LNCaP clone FGC (cell line): ENCODE data around the gene CDC14B.
"Not testable (repeated sequence)": the region's sequence is repeated elsewhere in the genome, so short reads cannot be mapped to it uniquely, and the experiment has no call there.

Experiments
- DNase-seq: peaks from one replicate; pipeline ENCODE4 v3.0.0-alpha.2; 2011; ENCODE audit warnings: low read depth
- H3K4me3 ChIP-seq: 2 replicates; pipeline ENCODE4 v1.5.1; 2011; ENCODE audit warnings: mild to moderate bottlenecking, low read depth, low read length, control low read depth
- CTCF ChIP-seq: IDR thresholded peaks from 2 replicates; pipeline ENCODE4 v1.5.1; 2012; ENCODE audit warnings: mild to moderate bottlenecking; ENCODE audit not compliant: control insufficient read depth, insufficient read depth; ENCODE audit errors: extremely low read depth

Gene CDC14B

GRCh38 chr9:96587338-96588315, 32.0 kb downstream of the CDC14B start:
- H3K4me3 ChIP-seq, result no peak overlapping the region
- no peak for TF ChIP-seq CTCF
- DNase-seq, result no peak

- DNase-seq, result no peak
- H3K4me3 ChIP-seq, result no peak overlapping the region
- TF ChIP-seq CTCF, result no peak
Observed at GRCh38 chr9:96585426-96585825, 34.2 kb downstream of the CDC14B start.

- H3K4me3 ChIP-seq, result not testable (repeated sequence)
- peak; percentile 36 for DNase-seq
Observed at GRCh38 chr9:96582199-96582598, 37.4 kb downstream of the CDC14B start.

- H3K4me3 ChIP-seq, result no peak overlapping the region
- no peak for TF ChIP-seq CTCF
- DNase-seq, result no peak
Observed at GRCh38 chr9:96581786-96582185, 37.9 kb downstream of the CDC14B start.

- no peak overlapping the region for H3K4me3 ChIP-seq
- no peak for TF ChIP-seq CTCF
- DNase-seq, result no peak
Observed at GRCh38 chr9:96581301-96581700, 38.3 kb downstream of the CDC14B start.

GRCh38 chr9:96574931-96575351, 44.7 kb downstream of the CDC14B start:
- DNase-seq, result no peak
- H3K4me3 ChIP-seq, result no peak overlapping the region

GRCh38 chr9:96574455-96574854, 45.2 kb downstream of the CDC14B start:
- H3K4me3 ChIP-seq, result no peak overlapping the region
- TF ChIP-seq CTCF, result no peak
- no peak for DNase-seq

More at GRCh38 chr9:96574931-96575351, 44.7 kb downstream of the CDC14B start:
- no peak for TF ChIP-seq CTCF
